GM21447 (cell line): Measurements from ENCODE around the gene MROH2A.

ENCODE experiments used
- ATAC-seq: cut with Tn5 transposase; IDR thresholded peaks from one replicate; pipeline ENCODE4 v1.9.1; 2021; ENCODE audit not compliant: unreplicated experiment

Gene MROH2A

GRCh38 chr2:233835230-233836186 lies 57.4 kb downstream of the MROH2A start:
- no peak for ATAC-seq

- ATAC-seq: no peak
Measured at GRCh38 chr2:233836359-233836758, 58.2 kb downstream of the MROH2A start.

GRCh38 chr2:233837694-233838229 lies 59.6 kb downstream of the MROH2A start:
- ATAC-seq: no peak

GRCh38 chr2:233838251-233838650 lies 60.1 kb downstream of the MROH2A start:
- ATAC-seq: no peak

- no peak for ATAC-seq
Measured at GRCh38 chr2:233838726-233839446, 60.8 kb downstream of the MROH2A start.

- ATAC-seq: no peak
Measured at GRCh38 chr2:233839447-233839820, 61.3 kb downstream of the MROH2A start.

- ATAC-seq: no peak
Measured at GRCh38 chr2:233840520-233840919, 62.4 kb downstream of the MROH2A start.

GRCh38 chr2:233841183-233841582 lies 63.1 kb downstream of the MROH2A start:
- no peak for ATAC-seq

GRCh38 chr2:233844064-233844807 lies 66.1 kb downstream of the MROH2A start:
- ATAC-seq: no peak

- no peak for ATAC-seq
Measured at GRCh38 chr2:233844836-233845235, 66.7 kb downstream of the MROH2A start.

- no peak for ATAC-seq
Measured at GRCh38 chr2:233845301-233846060, 67.4 kb downstream of the MROH2A start.

GRCh38 chr2:233846387-233847247 lies 68.5 kb downstream of the MROH2A start:
- ATAC-seq: no peak

GRCh38 chr2:233847248-233847898 lies 69.2 kb downstream of the MROH2A start:
- ATAC-seq: no peak

GRCh38 chr2:233848276-233848675 lies 70.1 kb downstream of the MROH2A start:
- no peak for ATAC-seq

- ATAC-seq: no peak
Measured at GRCh38 chr2:233849607-233850271, 71.6 kb downstream of the MROH2A start.

- no peak for ATAC-seq
Measured at GRCh38 chr2:233850745-233851144, 72.6 kb downstream of the MROH2A start.

GRCh38 chr2:233851169-233851568 lies 73.0 kb downstream of the MROH2A start:
- ATAC-seq: no peak

- no peak for ATAC-seq
Measured at GRCh38 chr2:233852056-233852455, 73.9 kb downstream of the MROH2A start.
